Panc1 (cell line): Measurements from ENCODE around the gene EHD4.

Source experiments
- CTCF ChIP-seq: fragments of 450-650 bp; IDR thresholded peaks from 2 replicates; pipeline ENCODE4 v1.5.1; 2017; ENCODE audit warnings: mild to moderate bottlenecking
- POLR2AphosphoS5 ChIP-seq: IDR thresholded peaks from 2 replicates; pipeline ENCODE4 v1.6.1; 2012; ENCODE audit warnings: mild to moderate bottlenecking, low read depth, low read length, moderate library complexity
- REST ChIP-seq, 2 experiments: IDR thresholded peaks; 2 replicates each; pipeline ENCODE4 v1.6.1; 2011 to 2012; ENCODE audit warnings: low read depth in 2 of 2, control low read depth in 1 of 2, low read length in 1 of 2, mild to moderate bottlenecking in 1 of 2, moderate library complexity in 1 of 2; ENCODE audit not compliant: insufficient read depth in 1 of 2
- SIN3A ChIP-seq: IDR thresholded peaks from 2 replicates; pipeline ENCODE4 v1.6.1; 2012; ENCODE audit warnings: low read depth, mild to moderate bottlenecking, low read length, moderate library complexity, borderline replicate concordance; ENCODE audit not compliant: insufficient read depth

- no peak for TF ChIP-seq CTCF
- TF ChIP-seq REST (IDR thresholded peaks at IDR 0.05; ENCODE audit: insufficient read depth in 1 of 2, low read depth in 2 of 2, low read length in 1 of 2): no peak
- TF ChIP-seq POLR2AphosphoS5: no peak
- no peak for TF ChIP-seq SIN3A
These were observed 52.3 kb downstream of the EHD4 start for GRCh38 chr15:41919954-41920538.
